ENCODE measurements around the gene TBXAS1. TPM values are rescaled to one million over a fixed set of nuclear protein-coding genes. Genes with fewer than 3 reads are reported as not detected.

TBXAS1 gene
- total RNA-seq, 1 experiment from 2014 or later, result 2.3 TPM

DNA sequence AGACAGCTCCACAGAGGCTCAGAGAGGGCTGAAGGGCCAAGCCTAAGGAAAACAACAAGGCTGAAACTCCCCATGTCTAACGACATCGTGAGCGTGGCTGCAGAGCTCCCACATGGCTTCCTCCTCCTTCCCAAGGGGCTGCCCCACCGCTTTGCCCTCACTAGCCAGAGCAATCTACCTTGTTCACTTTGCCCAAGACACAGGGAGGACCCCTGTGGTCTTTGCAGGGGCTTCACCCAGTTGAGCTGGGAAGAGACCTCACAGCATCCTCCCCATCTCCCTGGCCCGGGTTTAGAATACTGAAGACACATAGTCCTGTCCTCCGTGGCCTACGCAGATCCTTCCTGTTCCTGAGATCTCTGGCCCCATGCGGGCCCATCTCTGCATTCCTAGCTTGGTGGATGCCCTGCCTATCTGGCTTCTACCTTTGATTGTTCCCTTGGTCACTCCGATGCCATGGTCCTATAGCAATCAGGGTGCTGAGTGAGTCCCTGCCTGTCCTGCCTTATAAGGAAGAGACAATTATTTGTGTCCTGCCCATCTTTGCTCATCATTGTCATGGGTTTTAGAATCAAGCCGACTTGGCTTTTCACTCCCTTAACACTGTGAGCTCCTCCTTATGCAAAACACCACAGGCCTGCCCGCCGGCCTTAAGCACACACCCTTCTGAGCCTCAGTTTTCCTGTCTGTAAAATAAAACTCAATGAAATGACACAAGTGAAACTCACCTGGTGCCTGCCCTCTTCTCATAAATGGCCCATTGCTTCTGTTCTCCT lies 160.5 kb downstream of the TBXAS1 start:
- ChIA-PET CTCF (interaction anchor here (0.6 to 2.5 kb wide), 7 partner anchors 13 to 368 kb away, joined by 3 to 9 read pairs (median 6); no protein-coding TSS in a partner anchor), POLR2A (no interaction called here)
- Mint-ChIP-seq H3K4me3 (no peak overlapping the region), H3K27ac (peak overlapping the region; percentile 34; the same call in 1 of the 2 replicates), H3K9me3 (peaks cover 6% of the 10 kb centered on the region; the same call in 1 of the 2 replicates), H3K4me1 (peaks cover 15% of the 10 kb centered on the region), H3K36me3 (no peaks in the 10 kb centered on the region), H3K27me3 (ENCODE audit: low read depth) (no peaks in the 10 kb centered on the region; the same call in 1 of the 2 replicates)
- ATAC-seq, result peak; percentile 45
- DNase-seq (ENCODE audit: low spot score), result no peak
- TF ChIP-seq NFATC4 (CRISPR knock-in tag; IDR thresholded peaks at IDR 0.05) (no peak), FOXK1 (CRISPR knock-in tag; IDR thresholded peaks at IDR 0.05) (no peak), HMGA2 (CRISPR knock-in tag; IDR thresholded peaks at IDR 0.05) (no peak), CBFB (CRISPR knock-in tag; IDR thresholded peaks at IDR 0.05; ENCODE audit: low read depth) (no peak), TEAD1 (CRISPR knock-in tag; IDR thresholded peaks at IDR 0.05) (no peak), SOX15 (CRISPR knock-in tag; IDR thresholded peaks at IDR 0.05) (no peak)
- TF ChIP-seq, protein P1, sequence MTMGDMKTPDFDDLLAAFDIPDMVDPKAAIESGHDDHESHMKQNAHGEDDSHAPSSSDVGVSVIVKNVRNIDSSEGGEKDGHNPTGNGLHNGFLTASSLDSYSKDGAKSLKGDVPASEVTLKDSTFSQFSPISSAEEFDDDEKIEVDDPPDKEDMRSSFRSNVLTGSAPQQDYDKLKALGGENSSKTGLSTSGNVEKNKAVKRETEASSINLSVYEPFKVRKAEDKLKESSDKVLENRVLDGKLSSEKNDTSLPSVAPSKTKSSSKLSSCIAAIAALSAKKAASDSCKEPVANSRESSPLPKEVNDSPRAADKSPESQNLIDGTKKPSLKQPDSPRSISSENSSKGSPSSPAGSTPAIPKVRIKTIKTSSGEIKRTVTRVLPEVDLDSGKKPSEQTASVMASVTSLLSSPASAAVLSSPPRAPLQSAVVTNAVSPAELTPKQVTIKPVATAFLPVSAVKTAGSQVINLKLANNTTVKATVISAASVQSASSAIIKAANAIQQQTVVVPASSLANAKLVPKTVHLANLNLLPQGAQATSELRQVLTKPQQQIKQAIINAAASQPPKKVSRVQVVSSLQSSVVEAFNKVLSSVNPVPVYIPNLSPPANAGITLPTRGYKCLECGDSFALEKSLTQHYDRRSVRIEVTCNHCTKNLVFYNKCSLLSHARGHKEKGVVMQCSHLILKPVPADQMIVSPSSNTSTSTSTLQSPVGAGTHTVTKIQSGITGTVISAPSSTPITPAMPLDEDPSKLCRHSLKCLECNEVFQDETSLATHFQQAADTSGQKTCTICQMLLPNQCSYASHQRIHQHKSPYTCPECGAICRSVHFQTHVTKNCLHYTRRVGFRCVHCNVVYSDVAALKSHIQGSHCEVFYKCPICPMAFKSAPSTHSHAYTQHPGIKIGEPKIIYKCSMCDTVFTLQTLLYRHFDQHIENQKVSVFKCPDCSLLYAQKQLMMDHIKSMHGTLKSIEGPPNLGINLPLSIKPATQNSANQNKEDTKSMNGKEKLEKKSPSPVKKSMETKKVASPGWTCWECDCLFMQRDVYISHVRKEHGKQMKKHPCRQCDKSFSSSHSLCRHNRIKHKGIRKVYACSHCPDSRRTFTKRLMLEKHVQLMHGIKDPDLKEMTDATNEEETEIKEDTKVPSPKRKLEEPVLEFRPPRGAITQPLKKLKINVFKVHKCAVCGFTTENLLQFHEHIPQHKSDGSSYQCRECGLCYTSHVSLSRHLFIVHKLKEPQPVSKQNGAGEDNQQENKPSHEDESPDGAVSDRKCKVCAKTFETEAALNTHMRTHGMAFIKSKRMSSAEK (CRISPR knock-in tag; IDR thresholded peaks at IDR 0.05; ENCODE audit: borderline replicate concordance), result no peak
- TF ChIP-seq, protein P2, sequence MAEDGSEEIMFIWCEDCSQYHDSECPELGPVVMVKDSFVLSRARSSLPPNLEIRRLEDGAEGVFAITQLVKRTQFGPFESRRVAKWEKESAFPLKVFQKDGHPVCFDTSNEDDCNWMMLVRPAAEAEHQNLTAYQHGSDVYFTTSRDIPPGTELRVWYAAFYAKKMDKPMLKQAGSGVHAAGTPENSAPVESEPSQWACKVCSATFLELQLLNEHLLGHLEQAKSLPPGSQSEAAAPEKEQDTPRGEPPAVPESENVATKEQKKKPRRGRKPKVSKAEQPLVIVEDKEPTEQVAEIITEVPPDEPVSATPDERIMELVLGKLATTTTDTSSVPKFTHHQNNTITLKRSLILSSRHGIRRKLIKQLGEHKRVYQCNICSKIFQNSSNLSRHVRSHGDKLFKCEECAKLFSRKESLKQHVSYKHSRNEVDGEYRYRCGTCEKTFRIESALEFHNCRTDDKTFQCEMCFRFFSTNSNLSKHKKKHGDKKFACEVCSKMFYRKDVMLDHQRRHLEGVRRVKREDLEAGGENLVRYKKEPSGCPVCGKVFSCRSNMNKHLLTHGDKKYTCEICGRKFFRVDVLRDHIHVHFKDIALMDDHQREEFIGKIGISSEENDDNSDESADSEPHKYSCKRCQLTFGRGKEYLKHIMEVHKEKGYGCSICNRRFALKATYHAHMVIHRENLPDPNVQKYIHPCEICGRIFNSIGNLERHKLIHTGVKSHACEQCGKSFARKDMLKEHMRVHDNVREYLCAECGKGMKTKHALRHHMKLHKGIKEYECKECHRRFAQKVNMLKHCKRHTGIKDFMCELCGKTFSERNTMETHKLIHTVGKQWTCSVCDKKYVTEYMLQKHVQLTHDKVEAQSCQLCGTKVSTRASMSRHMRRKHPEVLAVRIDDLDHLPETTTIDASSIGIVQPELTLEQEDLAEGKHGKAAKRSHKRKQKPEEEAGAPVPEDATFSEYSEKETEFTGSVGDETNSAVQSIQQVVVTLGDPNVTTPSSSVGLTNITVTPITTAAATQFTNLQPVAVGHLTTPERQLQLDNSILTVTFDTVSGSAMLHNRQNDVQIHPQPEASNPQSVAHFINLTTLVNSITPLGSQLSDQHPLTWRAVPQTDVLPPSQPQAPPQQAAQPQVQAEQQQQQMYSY (CRISPR knock-in tag; IDR thresholded peaks at IDR 0.05), result no peak
- TF ChIP-seq, protein P3, sequence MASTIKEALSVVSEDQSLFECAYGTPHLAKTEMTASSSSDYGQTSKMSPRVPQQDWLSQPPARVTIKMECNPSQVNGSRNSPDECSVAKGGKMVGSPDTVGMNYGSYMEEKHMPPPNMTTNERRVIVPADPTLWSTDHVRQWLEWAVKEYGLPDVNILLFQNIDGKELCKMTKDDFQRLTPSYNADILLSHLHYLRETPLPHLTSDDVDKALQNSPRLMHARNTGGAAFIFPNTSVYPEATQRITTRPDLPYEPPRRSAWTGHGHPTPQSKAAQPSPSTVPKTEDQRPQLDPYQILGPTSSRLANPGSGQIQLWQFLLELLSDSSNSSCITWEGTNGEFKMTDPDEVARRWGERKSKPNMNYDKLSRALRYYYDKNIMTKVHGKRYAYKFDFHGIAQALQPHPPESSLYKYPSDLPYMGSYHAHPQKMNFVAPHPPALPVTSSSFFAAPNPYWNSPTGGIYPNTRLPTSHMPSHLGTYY (CRISPR knock-in tag; IDR thresholded peaks at IDR 0.05), result no peak
- TF ChIP-seq, protein P4, sequence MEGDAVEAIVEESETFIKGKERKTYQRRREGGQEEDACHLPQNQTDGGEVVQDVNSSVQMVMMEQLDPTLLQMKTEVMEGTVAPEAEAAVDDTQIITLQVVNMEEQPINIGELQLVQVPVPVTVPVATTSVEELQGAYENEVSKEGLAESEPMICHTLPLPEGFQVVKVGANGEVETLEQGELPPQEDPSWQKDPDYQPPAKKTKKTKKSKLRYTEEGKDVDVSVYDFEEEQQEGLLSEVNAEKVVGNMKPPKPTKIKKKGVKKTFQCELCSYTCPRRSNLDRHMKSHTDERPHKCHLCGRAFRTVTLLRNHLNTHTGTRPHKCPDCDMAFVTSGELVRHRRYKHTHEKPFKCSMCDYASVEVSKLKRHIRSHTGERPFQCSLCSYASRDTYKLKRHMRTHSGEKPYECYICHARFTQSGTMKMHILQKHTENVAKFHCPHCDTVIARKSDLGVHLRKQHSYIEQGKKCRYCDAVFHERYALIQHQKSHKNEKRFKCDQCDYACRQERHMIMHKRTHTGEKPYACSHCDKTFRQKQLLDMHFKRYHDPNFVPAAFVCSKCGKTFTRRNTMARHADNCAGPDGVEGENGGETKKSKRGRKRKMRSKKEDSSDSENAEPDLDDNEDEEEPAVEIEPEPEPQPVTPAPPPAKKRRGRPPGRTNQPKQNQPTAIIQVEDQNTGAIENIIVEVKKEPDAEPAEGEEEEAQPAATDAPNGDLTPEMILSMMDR (IDR thresholded peaks at IDR 0.05), result no peak
- TF ChIP-seq, protein P5, sequence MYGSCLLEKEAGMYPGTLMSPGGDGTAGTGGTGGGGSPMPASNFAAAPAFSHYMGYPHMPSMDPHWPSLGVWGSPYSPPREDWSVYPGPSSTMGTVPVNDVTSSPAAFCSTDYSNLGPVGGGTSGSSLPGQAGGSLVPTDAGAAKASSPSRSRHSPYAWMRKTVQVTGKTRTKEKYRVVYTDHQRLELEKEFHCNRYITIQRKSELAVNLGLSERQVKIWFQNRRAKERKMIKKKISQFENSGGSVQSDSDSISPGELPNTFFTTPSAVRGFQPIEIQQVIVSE (CRISPR knock-in tag; IDR thresholded peaks at IDR 0.05; ENCODE audit: borderline replicate concordance), result no peak
- TF ChIP-seq, protein P6, sequence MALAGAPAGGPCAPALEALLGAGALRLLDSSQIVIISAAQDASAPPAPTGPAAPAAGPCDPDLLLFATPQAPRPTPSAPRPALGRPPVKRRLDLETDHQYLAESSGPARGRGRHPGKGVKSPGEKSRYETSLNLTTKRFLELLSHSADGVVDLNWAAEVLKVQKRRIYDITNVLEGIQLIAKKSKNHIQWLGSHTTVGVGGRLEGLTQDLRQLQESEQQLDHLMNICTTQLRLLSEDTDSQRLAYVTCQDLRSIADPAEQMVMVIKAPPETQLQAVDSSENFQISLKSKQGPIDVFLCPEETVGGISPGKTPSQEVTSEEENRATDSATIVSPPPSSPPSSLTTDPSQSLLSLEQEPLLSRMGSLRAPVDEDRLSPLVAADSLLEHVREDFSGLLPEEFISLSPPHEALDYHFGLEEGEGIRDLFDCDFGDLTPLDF (CRISPR knock-in tag; IDR thresholded peaks at IDR 0.05), result no peak
- TF ChIP-seq, protein P7, sequence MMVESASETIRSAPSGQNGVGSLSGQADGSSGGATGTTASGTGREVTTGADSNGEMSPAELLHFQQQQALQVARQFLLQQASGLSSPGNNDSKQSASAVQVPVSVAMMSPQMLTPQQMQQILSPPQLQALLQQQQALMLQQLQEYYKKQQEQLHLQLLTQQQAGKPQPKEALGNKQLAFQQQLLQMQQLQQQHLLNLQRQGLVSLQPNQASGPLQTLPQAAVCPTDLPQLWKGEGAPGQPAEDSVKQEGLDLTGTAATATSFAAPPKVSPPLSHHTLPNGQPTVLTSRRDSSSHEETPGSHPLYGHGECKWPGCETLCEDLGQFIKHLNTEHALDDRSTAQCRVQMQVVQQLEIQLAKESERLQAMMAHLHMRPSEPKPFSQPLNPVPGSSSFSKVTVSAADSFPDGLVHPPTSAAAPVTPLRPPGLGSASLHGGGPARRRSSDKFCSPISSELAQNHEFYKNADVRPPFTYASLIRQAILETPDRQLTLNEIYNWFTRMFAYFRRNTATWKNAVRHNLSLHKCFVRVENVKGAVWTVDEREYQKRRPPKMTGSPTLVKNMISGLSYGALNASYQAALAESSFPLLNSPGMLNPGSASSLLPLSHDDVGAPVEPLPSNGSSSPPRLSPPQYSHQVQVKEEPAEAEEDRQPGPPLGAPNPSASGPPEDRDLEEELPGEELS (CRISPR knock-in tag; IDR thresholded peaks at IDR 0.05), result no peak
- TF ChIP-seq, protein P8, sequence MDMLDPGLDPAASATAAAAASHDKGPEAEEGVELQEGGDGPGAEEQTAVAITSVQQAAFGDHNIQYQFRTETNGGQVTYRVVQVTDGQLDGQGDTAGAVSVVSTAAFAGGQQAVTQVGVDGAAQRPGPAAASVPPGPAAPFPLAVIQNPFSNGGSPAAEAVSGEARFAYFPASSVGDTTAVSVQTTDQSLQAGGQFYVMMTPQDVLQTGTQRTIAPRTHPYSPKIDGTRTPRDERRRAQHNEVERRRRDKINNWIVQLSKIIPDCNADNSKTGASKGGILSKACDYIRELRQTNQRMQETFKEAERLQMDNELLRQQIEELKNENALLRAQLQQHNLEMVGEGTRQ (CRISPR knock-in tag; IDR thresholded peaks at IDR 0.05), result no peak
- TF ChIP-seq, protein P9, sequence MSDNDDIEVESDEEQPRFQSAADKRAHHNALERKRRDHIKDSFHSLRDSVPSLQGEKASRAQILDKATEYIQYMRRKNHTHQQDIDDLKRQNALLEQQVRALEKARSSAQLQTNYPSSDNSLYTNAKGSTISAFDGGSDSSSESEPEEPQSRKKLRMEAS (CRISPR knock-in tag; IDR thresholded peaks at IDR 0.05), result no peak
- TF ChIP-seq, protein P10, sequence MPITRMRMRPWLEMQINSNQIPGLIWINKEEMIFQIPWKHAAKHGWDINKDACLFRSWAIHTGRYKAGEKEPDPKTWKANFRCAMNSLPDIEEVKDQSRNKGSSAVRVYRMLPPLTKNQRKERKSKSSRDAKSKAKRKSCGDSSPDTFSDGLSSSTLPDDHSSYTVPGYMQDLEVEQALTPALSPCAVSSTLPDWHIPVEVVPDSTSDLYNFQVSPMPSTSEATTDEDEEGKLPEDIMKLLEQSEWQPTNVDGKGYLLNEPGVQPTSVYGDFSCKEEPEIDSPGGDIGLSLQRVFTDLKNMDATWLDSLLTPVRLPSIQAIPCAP (CRISPR knock-in tag; IDR thresholded peaks at IDR 0.05), result no peak

Measured in WTC11 (cell line).